GM19351 (cell line): ENCODE data around the gene HMGA1.

Experiments
- ATAC-seq: cut with Tn5 transposase; IDR thresholded peaks from one replicate; pipeline ENCODE4 v1.9.1; 2021; ENCODE audit warnings: mild to moderate bottlenecking, moderate library complexity; ENCODE audit not compliant: unreplicated experiment

Gene HMGA1

GRCh38 chr6:34223956-34224940 is 12.4 kb upstream of the HMGA1 start:
- ATAC-seq: peak; percentile 84

DNA sequence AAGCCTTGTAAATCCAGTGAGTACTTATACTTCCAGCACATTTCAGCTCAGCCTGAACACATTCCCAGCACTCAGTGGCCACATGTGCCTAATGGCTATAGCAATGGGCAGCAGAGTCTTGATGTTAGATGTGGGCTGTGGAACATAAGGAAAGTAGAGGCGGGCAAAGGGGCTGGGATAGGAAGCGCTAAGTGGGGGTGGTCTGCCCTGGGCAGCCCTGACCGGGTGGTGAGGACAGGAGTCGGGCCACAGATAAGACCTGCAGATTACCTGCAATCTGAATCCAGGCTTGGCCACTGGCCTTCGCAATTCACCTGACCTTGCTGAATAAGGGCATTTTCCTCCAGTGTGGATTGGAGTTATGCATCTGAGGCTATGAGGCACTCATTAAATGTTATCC is 11.1 kb upstream of the HMGA1 start:
- ATAC-seq: no peak

DNA sequence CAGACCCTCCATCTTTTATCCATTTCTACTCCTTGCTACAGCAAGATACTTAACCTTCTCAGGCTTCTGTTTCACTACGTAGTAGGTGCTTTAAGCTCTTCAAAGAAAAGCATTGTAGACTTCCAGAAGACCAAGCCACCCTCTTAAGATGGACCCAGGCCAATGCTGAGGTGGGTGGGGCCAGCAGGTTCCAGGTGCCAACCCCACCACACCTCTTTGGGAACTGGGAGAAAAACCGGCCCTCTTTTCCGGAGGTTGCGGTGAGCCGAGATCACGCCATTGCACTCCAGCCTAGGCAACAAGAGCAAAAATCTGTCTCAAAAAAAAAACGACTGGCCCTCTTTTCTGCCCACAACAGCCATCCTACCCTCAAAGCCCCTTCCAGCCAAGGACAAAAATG is 10.6 kb upstream of the HMGA1 start:
- no peak for ATAC-seq

GRCh38 chr6:34226731-34227586 is 9.7 kb upstream of the HMGA1 start:
- no peak for ATAC-seq

DNA sequence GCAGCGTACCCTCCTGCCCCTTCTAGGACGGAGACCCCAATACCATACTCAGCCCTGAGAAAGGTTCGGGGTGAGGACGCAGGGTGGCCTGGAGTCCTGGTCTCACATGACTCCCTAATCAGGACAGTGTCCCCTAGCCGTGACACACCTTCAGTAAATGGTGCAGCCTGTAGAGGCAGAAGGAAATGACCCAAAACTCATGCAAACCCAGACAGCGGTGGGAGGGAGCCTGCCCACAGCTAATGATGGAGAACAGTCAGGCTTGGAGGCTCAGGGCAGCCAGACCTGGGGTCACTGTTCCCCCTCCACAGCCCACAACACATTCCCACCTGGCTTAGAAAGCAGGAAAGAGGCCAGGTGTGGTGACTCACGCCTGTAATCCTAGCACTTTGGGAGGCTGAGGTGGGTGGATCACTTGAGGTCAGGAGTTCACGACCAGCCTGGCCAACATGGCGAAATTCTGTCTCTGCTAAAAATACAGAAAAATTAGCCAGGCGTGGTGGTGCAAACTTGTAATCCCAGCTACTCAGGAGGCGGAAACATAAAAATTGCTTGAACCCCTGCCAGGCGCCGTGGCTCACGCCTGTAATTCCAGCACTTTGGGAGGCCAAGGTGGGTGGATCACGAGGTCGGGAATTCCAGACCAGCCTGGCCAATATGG is 8.8 kb upstream of the HMGA1 start:
- no peak for ATAC-seq

DNA sequence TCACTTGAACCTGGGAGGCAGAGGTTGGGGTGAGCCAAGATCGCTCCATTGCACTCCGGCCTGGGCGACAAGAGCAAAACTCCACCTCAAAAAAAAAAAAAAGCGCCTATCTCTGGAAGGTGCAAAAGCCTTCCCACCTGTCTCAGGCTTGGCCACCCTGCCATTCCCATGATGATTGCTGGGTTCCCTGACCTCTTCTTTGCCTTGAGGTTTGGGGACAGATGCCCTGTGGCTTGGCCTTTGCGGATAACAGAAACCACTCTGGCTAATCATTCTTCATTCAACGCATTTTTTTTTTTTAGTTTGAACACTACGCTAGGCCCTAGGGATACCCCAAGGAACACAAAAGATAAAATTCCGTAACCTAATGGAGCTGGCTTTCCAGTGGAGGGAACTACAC is 6.8 kb upstream of the HMGA1 start:
- ATAC-seq: no peak

GRCh38 chr6:34230653-34231371 is 5.9 kb upstream of the HMGA1 start:
- ATAC-seq: no peak

DNA sequence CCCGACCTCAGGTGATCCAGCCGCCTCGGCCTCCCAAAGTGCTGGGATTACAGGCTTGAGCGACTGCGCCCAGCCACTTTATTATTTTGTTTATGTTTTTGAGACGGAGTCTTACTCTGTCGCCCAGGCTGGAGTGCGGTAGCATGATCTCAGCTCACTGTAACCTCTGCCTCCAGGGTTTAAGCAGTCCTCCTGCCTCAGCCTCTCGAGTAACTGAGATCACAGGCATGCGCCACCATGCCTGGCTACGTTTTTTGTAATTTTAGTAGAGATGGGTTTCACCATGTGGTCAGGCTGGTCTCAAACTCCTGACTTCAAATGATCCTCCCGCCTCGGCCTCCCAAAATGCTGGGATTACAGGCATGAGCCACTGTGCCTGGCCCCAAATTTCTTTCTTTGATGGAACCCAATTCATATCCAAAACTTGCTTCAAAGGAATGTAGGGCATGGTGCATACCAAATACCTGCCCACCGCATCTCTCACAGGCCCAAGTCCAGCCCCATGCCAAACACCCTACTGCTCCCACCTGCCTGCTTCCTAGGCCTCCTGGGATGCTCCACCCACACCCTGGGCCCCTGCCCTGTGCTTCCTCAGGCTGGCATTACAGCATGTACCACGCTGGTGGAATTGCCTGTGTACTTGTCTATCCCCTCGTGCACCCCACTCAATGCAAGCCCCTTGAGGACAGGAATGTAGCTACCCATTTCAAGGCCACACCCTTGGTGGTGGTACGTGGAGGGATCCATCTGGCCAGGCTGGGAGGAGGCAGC is 4.9 kb upstream of the HMGA1 start:
- no peak for ATAC-seq

DNA sequence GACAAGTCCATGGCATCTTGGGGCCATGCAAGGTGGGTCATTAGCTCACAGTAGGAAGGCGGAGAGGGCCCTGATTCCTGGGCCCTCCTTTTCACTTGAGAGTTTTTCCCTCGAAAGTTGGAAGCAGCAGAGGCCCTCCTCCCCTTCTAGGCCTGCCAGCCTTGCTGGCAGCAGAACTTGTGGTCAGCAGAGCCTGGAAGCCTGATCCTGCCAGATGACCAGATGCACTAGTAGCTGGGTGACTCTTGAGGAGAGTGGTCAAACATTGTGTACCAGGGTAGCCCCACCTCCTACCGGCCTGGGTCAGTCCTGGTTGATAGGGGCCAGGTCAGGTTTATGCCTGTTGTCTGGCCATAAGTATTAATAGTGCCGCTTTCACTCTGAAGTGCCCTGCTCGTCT is 3.8 kb upstream of the HMGA1 start:
- ATAC-seq: no peak

DNA sequence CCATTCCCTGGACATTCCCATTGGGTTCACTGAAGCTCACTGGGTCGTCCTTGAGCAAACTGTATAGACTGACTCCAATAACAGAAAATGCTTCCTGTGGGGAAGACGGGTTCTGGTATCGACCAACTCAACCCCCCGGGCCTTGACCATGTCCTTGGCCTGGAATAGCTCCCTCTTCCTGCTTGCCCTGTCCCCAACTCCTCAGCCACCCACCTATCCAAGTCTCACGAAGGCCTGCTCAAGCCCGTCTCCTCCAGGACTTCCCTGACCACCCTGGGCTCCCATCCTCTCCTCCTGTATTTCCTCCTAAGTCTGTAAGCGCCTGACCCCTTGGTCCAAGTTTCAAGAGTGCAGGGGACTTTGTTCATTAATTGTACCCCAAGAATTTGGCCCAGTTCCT is 2.8 kb upstream of the HMGA1 start:
- ATAC-seq: no peak

- ATAC-seq: no peak
These were observed 1.9 kb upstream of the HMGA1 start for GRCh38 chr6:34234667-34235306.

DNA sequence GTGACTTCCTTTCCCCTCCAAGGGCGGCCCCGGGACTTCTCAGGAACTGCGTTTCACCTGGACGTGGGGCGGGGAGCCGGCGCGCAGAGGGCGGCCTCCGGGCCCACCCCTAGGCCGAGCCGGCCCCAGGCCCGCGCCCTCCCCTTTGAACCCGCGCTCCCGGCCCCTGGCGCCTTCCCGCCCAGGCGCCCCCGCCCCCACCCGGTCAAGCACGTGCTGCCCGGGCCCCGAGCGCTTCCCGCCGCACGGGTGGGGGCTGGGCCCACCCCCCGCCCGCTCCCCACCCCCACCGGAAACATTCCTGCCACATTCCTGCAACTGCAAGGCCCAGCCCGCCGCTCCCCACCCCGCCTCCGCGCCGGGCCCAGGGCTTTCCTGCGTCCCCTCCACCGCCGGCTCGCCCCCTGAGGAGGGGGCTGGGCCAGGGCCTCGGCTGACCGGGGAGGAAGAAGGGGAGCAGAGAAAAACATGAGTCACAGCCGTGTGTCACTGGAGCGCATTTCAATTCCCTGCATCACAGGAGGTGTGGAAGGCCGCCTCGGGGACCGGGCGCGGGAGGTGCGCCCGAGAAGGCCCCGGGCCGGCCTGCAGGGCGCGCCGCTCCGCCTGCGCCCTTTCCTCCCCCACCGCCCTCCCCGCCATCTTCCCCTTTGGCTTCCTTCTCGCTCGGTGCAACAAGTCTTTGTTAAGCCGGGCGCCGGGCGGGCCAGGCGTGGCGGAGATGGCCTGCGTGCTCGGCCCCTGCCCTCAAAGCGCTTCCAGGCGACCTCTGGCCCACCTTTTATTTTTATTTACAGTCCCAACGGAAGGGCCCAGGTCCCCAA is 1.2 kb upstream of the HMGA1 start:
- no peak for ATAC-seq

DNA sequence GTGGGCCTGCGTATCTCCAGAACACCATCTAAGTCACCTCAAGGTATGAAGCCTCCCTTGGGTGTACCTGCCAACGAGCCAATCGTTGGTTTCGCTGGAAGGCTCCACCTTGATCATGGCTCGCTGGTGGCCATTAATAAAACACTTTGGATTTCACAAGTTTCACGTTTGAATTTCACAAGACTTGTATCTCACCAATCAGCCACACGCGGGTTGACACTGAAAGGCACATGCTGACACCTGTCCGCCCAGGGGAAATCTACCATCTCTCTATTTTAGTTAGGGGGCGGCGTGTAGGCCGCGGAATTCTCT is 586 bp upstream of the HMGA1 start:
- peak; percentile 9 for ATAC-seq

DNA sequence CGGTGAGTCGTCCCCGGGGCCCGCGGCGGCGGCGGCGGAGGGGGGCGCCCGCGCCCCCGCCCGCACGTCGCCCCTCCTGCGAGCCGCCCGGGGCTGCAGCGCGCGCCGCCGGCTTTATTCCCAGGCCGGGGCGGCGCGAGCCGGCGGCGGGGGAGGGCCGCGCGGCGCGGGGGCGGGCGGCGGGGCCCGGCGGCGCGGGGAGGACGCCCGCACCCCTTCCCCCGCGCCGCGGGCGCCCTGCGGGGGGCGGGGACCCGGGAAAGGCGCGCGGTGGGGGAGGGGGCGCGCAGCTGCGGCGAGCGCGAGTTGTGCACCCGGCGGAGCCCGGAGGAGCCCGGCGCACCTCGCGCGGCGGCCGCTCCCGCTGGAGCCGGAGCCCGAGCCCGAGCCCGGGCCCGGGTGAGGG is 646 bp downstream of the HMGA1 start:
- no peak for ATAC-seq

DNA sequence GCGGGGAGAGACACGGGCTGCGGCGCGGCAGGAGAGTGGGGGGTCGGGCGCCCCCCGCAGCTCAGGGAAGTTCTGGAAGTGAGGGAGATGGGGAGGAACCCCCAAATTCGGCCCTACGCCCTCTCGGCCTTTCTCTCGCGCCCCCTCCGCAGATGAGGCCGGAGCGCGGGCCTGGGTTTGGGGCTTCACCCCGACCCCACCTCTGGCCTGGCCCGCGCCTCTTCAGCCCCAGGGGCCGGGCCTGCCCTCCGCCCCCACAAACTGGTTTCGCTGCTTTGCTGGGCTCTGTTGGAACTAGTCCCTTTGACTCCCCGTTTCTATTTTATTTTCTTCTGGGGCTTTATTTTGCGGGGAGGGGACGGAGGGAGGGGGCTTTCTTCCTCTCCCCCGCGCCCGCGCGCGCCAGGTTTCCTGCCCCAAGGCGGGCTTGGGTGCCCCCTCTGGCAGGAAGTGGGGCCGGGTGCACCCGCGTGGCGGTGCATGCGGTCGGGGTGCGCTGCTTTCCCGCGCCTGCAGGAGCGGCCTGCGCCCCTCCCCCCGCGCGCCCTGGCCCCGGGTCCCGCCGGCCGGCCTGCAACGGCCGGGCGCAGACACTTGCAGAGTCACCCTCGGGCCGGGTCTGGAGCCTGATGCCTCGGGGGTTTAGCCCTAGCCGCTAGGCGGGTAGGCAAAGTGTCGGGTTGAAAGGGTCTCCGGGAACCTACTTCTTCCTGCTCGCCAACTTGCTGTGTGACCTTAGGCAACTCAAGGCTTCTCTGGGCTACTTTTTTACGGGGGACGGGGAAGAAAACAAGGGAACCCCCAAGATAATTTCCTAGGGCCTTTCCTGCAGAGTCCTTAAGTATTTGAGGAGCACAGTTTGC is 1.3 kb downstream of the HMGA1 start:
- ATAC-seq: no peak

GRCh38 chr6:34238585-34239499 is 2.2 kb downstream of the HMGA1 start:
- no peak for ATAC-seq

- ATAC-seq: no peak
These were observed 2.8 kb downstream of the HMGA1 start for GRCh38 chr6:34239500-34239825.
